DND-41 (cell line): ENCODE measurements around the gene SDF2.

Source experiments
- ATAC-seq: fragments of 200-7000 bp; cut with Tn5 transposase; 3 replicates; pipeline ENCODE4 v1.9.1; 2021; ENCODE audit warnings: low read depth; ENCODE audit not compliant: insufficient read depth
- DNase-seq: peaks from one replicate; pipeline ENCODE4 v3.0.0-alpha.2; 2020
- H2AFZ ChIP-seq: 2 replicates; pipeline ENCODE4 v1.6.0; 2012; ENCODE audit warnings: low read depth, low read length
- H3K27ac ChIP-seq: 2 replicates; pipeline ENCODE4 v1.5.1; 2012; ENCODE audit warnings: low read length, inconsistent platforms
- H3K27me3 ChIP-seq: fragments of 200-600 bp; sonication (generic); 2 replicates; pipeline ENCODE4 v1.6.0; 2012; ENCODE audit warnings: low read length, mild to moderate bottlenecking, inconsistent platforms; ENCODE audit not compliant: insufficient read depth, poor library complexity
- H3K36me3 ChIP-seq: 2 replicates; pipeline ENCODE4 v1.5.1; 2012; ENCODE audit warnings: low read length, inconsistent platforms; ENCODE audit not compliant: insufficient read depth
- H3K4me1 ChIP-seq: 2 replicates; pipeline ENCODE4 v1.5.1; 2012; ENCODE audit warnings: mild to moderate bottlenecking, low read length; ENCODE audit not compliant: insufficient read depth
- H3K4me2 ChIP-seq: 2 replicates; pipeline ENCODE4 v1.6.0; 2012; ENCODE audit warnings: mild to moderate bottlenecking, moderate library complexity, low read length, inconsistent platforms; ENCODE audit not compliant: insufficient read depth
- H3K4me3 ChIP-seq, 2 experiments: fragments of 200-600 bp in 1 of 2; shearing (Covaris generic) in 1 of 2; 2 replicates each; pipeline ENCODE4 v1.5.1; 2012 to 2016; ENCODE audit warnings: inconsistent platforms in 2 of 2, low read length in 2 of 2, mild to moderate bottlenecking in 2 of 2, low read depth in 1 of 2, moderate library complexity in 1 of 2
- H3K79me2 ChIP-seq: 2 replicates; pipeline ENCODE4 v1.6.0; 2012; ENCODE audit warnings: low read length, inconsistent platforms; ENCODE audit not compliant: insufficient read depth
- H3K9ac ChIP-seq: 2 replicates; pipeline ENCODE4 v1.6.0; 2012; ENCODE audit warnings: low read depth, mild to moderate bottlenecking, inconsistent platforms, low read length, moderate library complexity
- H3K9me3 ChIP-seq: 2 replicates; pipeline ENCODE4 v1.5.1; 2012; ENCODE audit warnings: low read length, moderate library complexity, mild to moderate bottlenecking, inconsistent platforms; ENCODE audit not compliant: insufficient read depth, severe bottlenecking
- H4K20me1 ChIP-seq: 2 replicates; pipeline ENCODE4 v1.6.0; 2012; ENCODE audit warnings: low read length; ENCODE audit not compliant: insufficient read depth
- CTCF ChIP-seq: IDR thresholded peaks from 2 replicates; pipeline ENCODE4 v1.5.1; 2012; ENCODE audit warnings: borderline replicate concordance, low read length, moderate library complexity, mild to moderate bottlenecking; ENCODE audit not compliant: poor library complexity, severe bottlenecking; ENCODE audit errors: extremely low read depth
- EZH2 ChIP-seq: IDR thresholded peaks from 3 replicates; pipeline ENCODE4 v1.6.1; 2012; ENCODE audit warnings: borderline replicate concordance, low read depth, mild to moderate bottlenecking, moderate library complexity, low read length, inconsistent platforms; ENCODE audit not compliant: severe bottlenecking

The SDF2 gene

GRCh38 chr17:28684963-28685362 lies 23.3 kb upstream of the SDF2 start:
- Histone ChIP-seq H3K4me3 (no peak overlapping the region), H3K27ac (no peak overlapping the region), H3K79me2 (no peaks in the 10 kb centered on the region), H3K4me1 (no peaks in the 10 kb centered on the region), H2AFZ (no peak overlapping the region), H3K36me3 (peaks cover 98% of the 10 kb centered on the region), H3K4me2 (no peak overlapping the region), H3K9ac (no peak overlapping the region), H3K9me3 (no peaks in the 10 kb centered on the region), H4K20me1 (peaks cover 6% of the 10 kb centered on the region; the same call in 1 of the 2 replicates), H3K27me3 (no peaks in the 10 kb centered on the region)
- DNase-seq (no peak), ATAC-seq (no peak)
- TF ChIP-seq EZH2: no peak
- TF ChIP-seq CTCF: peak; percentile 20

GRCh38 chr17:28682655-28683054 lies 20.9 kb upstream of the SDF2 start:
- Histone ChIP-seq H3K36me3 (peaks cover 98% of the 10 kb centered on the region), H3K27ac (no peak overlapping the region), H4K20me1 (peaks cover 2% of the 10 kb centered on the region; the same call in 1 of the 2 replicates), H2AFZ (no peak overlapping the region), H3K9ac (no peak overlapping the region), H3K4me2 (no peak overlapping the region), H3K27me3 (no peaks in the 10 kb centered on the region), H3K79me2 (no peaks in the 10 kb centered on the region), H3K9me3 (no peaks in the 10 kb centered on the region), H3K4me3 (no peak overlapping the region), H3K4me1 (no peaks in the 10 kb centered on the region)
- no peak for ATAC-seq
- TF ChIP-seq EZH2 (no peak), CTCF (no peak)
- no peak for DNase-seq

GRCh38 chr17:28675980-28676379 lies 14.3 kb upstream of the SDF2 start:
- TF ChIP-seq EZH2 (no peak), CTCF (peak; percentile 43)
- no peaks in the 10 kb centered on the region for H3K27me3 ChIP-seq
- no peaks in the 10 kb centered on the region for H3K4me1 ChIP-seq
- DNase-seq (no peak), ATAC-seq (no peak)
- no peak overlapping the region for H2AFZ ChIP-seq
- peaks cover 2% of the 10 kb centered on the region; the same call in 1 of the 2 replicates for H3K79me2 ChIP-seq
- H3K4me3 ChIP-seq: no peak overlapping the region
- peaks cover 98% of the 10 kb centered on the region for H3K36me3 ChIP-seq
- H3K9me3 ChIP-seq: no peaks in the 10 kb centered on the region
- H3K9ac ChIP-seq: no peak overlapping the region
- no peak overlapping the region for H3K27ac ChIP-seq
- no peak overlapping the region for H3K4me2 ChIP-seq
- peaks cover 4% of the 10 kb centered on the region; the same call in 1 of the 2 replicates for H4K20me1 ChIP-seq

GRCh38 chr17:28675490-28675889 lies 13.8 kb upstream of the SDF2 start:
- Histone ChIP-seq H2AFZ (no peak overlapping the region), H3K4me1 (no peaks in the 10 kb centered on the region), H3K9me3 (no peaks in the 10 kb centered on the region), H3K27ac (no peak overlapping the region), H3K4me3 (no peak overlapping the region), H3K36me3 (peaks cover 96% of the 10 kb centered on the region), H4K20me1 (peaks cover 4% of the 10 kb centered on the region; the same call in 1 of the 2 replicates), H3K27me3 (no peaks in the 10 kb centered on the region), H3K9ac (no peak overlapping the region), H3K79me2 (peaks cover 5% of the 10 kb centered on the region; the same call in 1 of the 2 replicates), H3K4me2 (no peak overlapping the region)
- TF ChIP-seq EZH2 (no peak), CTCF (no peak)
- DNase-seq (no peak), ATAC-seq (no peak)
